ENCODE measurements around the gene UACA.
"Not testable (repeated sequence)": the region's sequence is repeated elsewhere in the genome, so short reads cannot be mapped to it uniquely, and the experiment has no call there.

Gene UACA

DNA sequence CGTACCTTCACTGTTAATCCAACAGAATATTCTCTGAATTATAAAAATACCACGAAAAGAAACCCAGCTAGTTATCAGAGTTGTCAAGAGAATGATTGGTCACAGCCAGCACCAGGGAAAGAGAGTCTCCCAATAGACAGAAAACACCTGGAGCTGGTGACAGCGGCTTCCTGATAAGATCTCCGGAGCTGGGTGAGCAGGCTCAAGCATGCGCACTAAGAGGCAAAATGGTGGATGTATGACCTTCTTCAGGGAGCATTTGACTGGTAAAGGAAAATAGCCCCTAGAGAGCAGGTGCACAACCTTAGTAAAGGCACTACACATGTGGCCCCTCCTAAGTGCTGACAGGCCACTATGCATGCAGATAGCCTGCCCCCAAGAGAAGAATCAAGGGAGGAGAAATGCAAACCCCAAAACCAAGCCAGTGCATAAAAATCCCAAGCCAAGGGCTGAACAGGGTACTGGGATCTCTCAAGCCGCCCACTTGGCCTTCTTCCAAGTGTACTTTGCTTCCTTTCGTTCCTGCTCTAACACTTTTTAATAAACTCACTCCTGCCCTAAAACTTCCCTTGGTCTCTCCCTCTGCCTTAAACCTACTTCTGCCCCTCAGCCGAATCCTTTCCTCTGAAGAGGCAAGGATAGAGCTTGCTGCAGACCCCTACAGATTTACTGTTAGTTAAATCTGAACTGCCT, 93.2 kb downstream of the UACA start:
- no peak for DNase-seq (ENCODE audit: low read depth, low spot score)

- DNase-seq (ENCODE audit: low read depth, low spot score) = no peak
Observed at GRCh38 chr15:70669006-70669602, 94.3 kb downstream of the UACA start.

DNA sequence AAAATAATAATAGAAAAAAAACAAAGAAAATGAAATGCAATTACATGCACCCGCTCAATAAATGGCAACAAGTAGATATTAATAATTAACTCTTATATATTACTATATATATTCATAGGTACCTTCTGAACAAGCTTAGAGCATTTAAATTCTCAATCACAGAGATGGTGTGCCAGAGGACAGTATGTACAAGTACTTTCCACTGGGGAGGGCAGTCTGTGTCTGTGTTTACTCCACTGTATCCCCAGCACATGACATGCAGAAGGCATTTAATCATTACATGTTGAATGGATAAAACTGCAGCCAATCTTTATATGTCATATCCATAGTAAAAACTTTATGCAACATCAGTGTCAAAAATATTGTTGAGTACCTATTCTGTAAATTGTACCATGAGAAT, 97.8 kb downstream of the UACA start:
- DNase-seq (ENCODE audit: low read depth, low spot score) = no peak

DNA sequence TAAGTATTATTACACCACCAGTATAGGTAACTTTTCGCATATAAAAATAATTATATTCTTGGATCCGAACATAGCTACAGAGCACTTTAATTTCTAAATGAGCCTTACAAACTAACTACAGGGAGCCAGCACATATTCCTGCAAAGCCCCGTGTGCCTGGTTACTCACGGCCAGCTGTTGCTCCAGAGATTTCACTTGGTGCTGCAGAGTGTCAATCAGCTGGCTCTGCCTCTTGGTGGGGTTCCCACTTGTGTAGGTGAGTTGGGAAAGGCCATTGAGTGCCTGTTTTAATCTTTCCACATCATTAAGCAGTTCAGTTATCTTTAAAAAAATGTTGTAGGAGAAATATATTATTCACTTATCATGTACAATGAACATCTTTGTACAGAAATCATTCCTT, 98.9 kb downstream of the UACA start:
- DNase-seq (ENCODE audit: low read depth, low spot score) = no peak

- DNase-seq (ENCODE audit: low read depth, low spot score) = not testable (repeated sequence)
Observed at GRCh38 chr15:70663069-70663468, 100.3 kb downstream of the UACA start.

DNA sequence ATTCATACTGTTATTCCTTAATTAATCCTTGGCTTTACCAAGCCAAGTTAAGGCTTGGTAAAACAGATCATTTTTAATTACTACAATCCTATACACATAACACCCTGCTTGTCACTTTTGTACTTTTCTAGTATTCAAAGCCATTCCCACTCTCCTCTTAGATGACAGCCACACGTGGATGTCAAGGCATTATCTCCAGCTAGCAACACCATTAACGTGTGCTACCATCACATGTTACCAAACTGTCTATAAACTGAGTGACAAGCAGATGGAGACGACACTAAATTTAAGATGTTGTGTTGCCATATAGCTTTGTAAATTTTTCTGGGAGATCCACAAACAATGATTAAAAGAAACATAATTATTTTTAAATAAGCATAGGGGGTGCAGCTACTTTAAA, 103.7 kb downstream of the UACA start:
- no peak for DNase-seq (ENCODE audit: low read depth, low spot score)

GRCh38 chr15:70658641-70659040, 104.7 kb downstream of the UACA start:
- no peak for DNase-seq (ENCODE audit: low read depth, low spot score)

DNA sequence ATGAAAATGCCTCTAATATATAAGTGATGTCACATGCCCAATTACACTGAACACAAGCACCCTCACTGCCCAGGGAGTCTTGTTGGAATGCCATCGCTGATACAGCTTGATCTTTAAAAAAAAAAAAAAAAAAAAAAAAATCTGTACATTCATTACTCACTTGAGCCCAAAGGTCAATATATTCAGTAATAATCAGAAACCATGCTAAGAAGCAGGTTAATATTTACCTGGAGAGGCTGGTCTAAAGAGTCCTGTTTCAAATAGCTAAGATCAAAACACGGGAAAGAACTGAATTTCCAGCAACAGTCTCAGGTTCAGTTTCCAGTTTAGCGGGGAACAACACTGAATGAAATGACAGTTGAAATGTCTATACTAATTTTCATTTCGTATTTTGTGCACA, 109.9 kb downstream of the UACA start:
- no peak for DNase-seq (ENCODE audit: low read depth, low spot score)

DNA sequence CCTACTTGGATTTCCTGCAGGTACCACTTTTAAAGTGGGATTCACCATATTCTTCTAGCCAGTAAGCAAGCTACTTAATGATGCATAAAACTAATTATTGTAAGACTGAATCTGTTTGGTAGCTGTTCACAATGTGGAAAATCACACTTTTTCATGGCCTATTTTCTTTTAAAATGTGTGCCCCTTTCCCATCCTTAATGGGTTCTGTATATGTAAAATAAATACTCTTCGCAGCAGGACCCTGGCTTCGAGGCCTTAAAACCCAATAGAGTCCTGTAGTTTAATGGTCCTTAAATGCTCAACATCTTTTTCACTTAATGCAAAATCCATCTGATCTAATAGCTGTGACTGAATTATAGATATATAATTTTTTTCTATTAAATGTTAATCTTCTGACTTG, 111.0 kb downstream of the UACA start:
- no peak for DNase-seq (ENCODE audit: low read depth, low spot score)

DNA sequence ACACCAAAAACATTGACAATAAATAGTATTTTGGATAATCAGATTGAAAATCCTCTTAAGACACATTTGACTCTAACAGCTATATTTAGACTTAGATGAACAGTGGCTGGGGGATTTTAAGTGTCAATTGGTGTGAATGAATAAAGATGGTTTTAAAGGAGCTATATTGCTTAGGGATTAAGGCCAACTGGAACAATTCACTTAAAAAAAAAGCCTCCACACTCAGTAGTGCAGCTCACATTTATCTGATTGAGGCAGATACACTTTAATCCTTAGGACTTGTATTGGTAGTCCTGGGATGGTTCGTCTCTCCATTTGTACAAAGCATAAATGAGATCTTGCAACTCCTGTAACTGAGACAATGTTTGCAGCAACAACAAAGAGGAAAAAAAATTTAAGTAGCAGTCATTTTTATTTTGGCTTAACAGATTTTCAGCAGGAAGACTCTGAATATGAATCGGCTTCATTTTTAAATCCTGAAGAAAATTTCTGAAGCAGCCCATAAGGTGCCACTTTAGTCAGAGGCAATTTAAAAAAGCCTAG, 112.0 kb downstream of the UACA start:
- DNase-seq (ENCODE audit: low read depth, low spot score) = no peak

DNA sequence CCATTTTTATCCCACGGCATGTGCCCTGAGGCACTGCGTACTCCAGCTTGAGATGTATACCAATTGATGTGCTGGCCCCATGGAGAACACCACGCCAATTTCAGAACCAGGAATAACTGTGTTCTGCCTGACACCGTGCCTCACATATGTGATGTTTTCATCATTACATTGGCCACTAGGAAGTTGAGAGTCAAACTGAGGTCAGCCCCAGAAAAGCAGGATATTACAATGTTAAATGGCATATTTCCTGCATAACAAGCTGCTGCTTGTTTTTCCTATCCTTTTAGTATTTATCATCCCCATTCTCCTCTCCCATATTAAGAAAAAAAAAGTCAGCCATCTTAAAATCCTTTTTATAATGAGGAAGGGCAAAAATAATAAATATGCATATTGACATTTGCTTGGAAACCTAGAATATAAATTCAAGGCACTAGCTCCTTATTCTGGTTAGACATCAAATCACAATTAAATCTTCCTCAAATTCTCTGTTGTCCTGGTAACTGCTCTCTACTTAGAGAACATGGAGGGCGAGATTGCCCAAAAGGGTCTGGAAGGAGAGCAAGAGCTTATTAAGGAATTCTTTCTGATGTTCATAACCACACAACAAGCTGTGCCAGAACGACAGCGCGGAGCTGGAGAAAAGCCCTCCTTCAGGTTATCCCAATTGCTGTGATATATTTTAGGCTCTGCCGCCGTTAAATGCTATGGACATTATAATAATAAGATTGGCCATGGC, 112.6 kb downstream of the UACA start:
- no peak for DNase-seq (ENCODE audit: low read depth, low spot score)

- DNase-seq (ENCODE audit: low read depth, low spot score) = no peak
Observed at GRCh38 chr15:70647396-70647795, 116.0 kb downstream of the UACA start.

DNA sequence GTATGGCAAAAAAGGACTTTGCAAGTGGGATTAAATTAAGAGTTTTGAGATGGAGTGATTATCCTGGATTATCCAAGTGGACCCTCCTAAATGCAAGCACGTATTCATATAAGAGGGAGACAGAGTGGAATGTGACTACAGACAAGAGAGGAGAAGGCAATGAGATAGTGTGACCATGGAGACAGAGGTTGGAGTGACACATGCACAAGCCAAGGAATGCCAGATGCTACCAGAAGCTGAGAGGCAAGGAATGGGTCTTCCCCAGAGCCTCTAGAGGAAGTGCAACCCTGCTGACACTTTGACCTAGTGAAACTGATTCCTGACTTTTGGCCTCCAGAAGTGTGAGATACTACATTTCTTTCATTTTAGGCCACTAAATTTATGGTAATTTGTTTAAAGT, 117.2 kb downstream of the UACA start:
- no peak for DNase-seq (ENCODE audit: low read depth, low spot score)

GRCh38 chr15:70643783-70644125, 119.6 kb downstream of the UACA start:
- no peak for DNase-seq (ENCODE audit: low read depth, low spot score)

GRCh38 chr15:70643106-70643782, 120.1 kb downstream of the UACA start:
- DNase-seq (ENCODE audit: low read depth, low spot score) = no peak

DNA sequence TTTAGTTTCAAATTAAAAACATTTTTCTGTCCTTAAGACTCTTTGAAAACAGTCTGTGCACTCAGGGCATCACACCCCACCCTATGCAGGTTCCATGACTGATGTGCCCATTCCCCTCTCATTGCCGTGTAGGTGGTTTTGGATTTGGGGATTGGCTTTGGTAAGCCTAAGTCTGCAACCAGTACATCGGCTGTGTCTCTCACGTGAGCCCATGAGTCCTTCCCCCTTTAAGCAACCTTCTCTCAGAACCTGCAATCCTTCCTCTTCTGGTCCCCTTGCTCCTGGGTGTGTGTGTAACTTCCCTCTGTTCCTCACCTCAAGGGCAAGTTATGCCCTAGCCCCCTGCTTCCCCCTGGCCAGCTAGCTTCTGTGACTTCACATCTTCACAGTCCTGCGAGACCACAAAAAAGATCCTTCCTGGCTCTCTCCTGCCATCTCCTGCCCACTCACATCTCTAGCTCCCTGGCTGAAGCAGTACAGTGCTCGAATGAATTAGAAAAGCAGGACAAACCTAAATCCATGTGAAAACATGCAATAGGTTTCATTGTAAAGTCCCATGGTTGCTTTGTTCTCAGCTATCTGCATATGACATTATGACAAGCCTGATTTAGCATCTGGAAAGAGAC, 126.7 kb downstream of the UACA start:
- no peak for DNase-seq (ENCODE audit: low read depth, low spot score)

GRCh38 chr15:70635895-70636294, 127.5 kb downstream of the UACA start:
- no peak for DNase-seq (ENCODE audit: low read depth, low spot score)

- DNase-seq (ENCODE audit: low read depth, low spot score) = no peak
Observed at GRCh38 chr15:70633991-70634390, 129.4 kb downstream of the UACA start.

GRCh38 chr15:70633103-70633831, 130.1 kb downstream of the UACA start:
- no peak for DNase-seq (ENCODE audit: low read depth, low spot score)

DNA sequence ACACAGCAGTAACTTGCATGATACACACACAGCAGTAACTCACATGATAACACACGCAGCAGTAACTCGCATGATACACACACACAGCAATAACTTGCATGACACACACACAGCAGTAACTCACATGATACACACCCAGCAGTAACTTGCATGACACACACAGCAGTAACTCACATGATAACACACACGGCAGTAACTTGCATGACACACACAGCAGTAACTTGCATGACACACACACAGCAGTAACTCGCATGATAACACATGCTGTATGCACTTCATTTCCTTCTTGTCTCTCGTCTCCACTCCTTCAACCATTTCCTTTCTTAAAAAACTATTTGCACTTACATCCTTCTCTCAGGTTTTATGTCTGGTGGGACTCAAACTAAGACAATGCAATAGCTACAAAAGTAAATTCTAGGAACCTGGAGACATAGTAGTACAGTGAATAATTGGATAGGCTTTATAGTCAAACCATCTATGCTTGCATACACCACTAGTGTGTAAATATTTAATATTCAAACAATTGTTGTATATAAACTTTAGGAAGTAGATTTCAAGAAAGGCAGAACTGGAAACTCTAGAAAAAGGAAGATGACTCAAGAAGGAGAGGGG, 130.8 kb downstream of the UACA start:
- DNase-seq (ENCODE audit: low read depth, low spot score) = no peak

DNA sequence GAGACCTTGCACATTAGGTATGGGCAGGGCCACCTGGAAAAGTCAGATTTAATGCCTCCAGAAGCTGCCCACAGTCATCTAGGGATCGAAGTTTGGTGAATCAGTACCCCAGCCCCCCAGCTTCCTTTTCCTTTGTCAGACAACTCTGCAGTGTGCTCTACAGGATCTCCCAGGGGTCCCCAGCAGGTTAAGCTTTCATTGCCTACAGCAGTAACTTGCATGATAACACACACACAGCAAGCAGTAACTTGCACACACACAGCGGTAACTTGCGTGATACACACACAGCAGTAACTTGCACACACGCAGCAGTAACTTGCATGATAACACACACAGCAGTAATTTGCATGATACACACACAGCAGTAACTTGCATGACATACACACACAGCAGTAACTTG, 131.3 kb downstream of the UACA start:
- DNase-seq (ENCODE audit: low read depth, low spot score) = no peak
